Panc1 (cell line): ENCODE data around the gene CEP164. TPM values are rescaled to one million over a fixed set of nuclear protein-coding genes. Genes with fewer than 3 reads are reported as not detected.

Experiments
- ATAC-seq: fragments of 200-7000 bp; cut with Tn5 transposase; 2 replicates; pipeline ENCODE4 v1.9.1; 2020; ENCODE audit warnings: mild to moderate bottlenecking, moderate library complexity
- BruUV-seq: library from RNA; stranded (reverse); fragments of 400-500 nt; replicated peaks from 2 replicates; lab custom pipeline; 2021; lab: Mats Ljungman, UMichigan
- CTCF ChIA-PET: fragments of 300-600 bp; sonication (Branson Sonifier 250); formaldehyde crosslinking; loops from one replicate; lab custom pipeline; 2022; ENCODE audit warnings: antibody characterized with exemption; lab: Charles Lee
- POLR2A ChIA-PET: fragments of 300-600 bp; sonication (Branson Sonifier 250); formaldehyde crosslinking; loops from one replicate; lab custom pipeline; 2022; ENCODE audit warnings: antibody characterized with exemption; lab: Charles Lee
- DNase-seq: peaks from one replicate; pipeline ENCODE4 v3.0.0-alpha.2; 2010; ENCODE audit warnings: low read depth, low spot score
- H3K27ac ChIP-seq: 2 replicates; pipeline ENCODE4 v1.5.1; 2011; ENCODE audit warnings: mild to moderate bottlenecking, low read length, inconsistent platforms
- H3K27me3 ChIP-seq: fragments of 200-500 bp; sonication (Bioruptor generic); 2 replicates; pipeline ENCODE4 v1.6.0; 2014; ENCODE audit warnings: low read length, inconsistent platforms; ENCODE audit not compliant: control insufficient read depth, insufficient read depth
- H3K36me3 ChIP-seq: fragments of 200-500 bp; sonication (Bioruptor generic); 2 replicates; pipeline ENCODE4 v1.5.1; 2014; ENCODE audit warnings: inconsistent platforms, mild to moderate bottlenecking, low read length, moderate library complexity; ENCODE audit not compliant: control insufficient read depth, insufficient read depth
- H3K4me1 ChIP-seq: 2 replicates; pipeline ENCODE4 v1.5.1; 2011; ENCODE audit warnings: inconsistent platforms, mild to moderate bottlenecking, low read length, moderate library complexity; ENCODE audit not compliant: control insufficient read depth, insufficient read depth
- H3K4me3 ChIP-seq, 2 experiments: 2 replicates each; pipeline ENCODE4 v1.5.1; 2011 to 2012; ENCODE audit warnings: low read depth in 2 of 2, low read length in 2 of 2, mild to moderate bottlenecking in 2 of 2, inconsistent platforms in 1 of 2, moderate library complexity in 1 of 2
- H3K9me3 ChIP-seq: fragments of 200-500 bp; sonication (Bioruptor generic); 2 replicates; pipeline ENCODE4 v1.5.1; 2014; ENCODE audit warnings: low read depth, mild to moderate bottlenecking, inconsistent platforms, low read length, moderate library complexity; ENCODE audit not compliant: control insufficient read depth, insufficient read depth
- CTCF ChIP-seq: fragments of 450-650 bp; IDR thresholded peaks from 2 replicates; pipeline ENCODE4 v1.5.1; 2017; ENCODE audit warnings: mild to moderate bottlenecking
- POLR2AphosphoS5 ChIP-seq: IDR thresholded peaks from 2 replicates; pipeline ENCODE4 v1.6.1; 2012; ENCODE audit warnings: mild to moderate bottlenecking, low read depth, low read length, moderate library complexity
- REST ChIP-seq, 2 experiments: IDR thresholded peaks; 2 replicates each; pipeline ENCODE4 v1.6.1; 2011 to 2012; ENCODE audit warnings: low read depth in 2 of 2, control low read depth in 1 of 2, low read length in 1 of 2, mild to moderate bottlenecking in 1 of 2, moderate library complexity in 1 of 2; ENCODE audit not compliant: insufficient read depth in 1 of 2
- SIN3A ChIP-seq: IDR thresholded peaks from 2 replicates; pipeline ENCODE4 v1.6.1; 2012; ENCODE audit warnings: low read depth, mild to moderate bottlenecking, low read length, moderate library complexity, borderline replicate concordance; ENCODE audit not compliant: insufficient read depth
- TCF7L2 ChIP-seq: IDR thresholded peaks from 2 replicates; pipeline ENCODE4 v1.6.1; 2011; ENCODE audit warnings: mild to moderate bottlenecking, low read depth, low read length, inconsistent platforms
- in situ Hi-C: cut with HindIII; loops from 2 replicates; pipeline ENCODE4 v1.10.0; 2016; ENCODE audit warnings: low sequenced_read_pairs, low pct_unique_long_range_greater_than_20kb
- intact Hi-C: fragments of 100-400 bp; cut with micrococcal nuclease; formaldehyde crosslinking; loops from one replicate; pipeline ENCODE4 v1.10.0; 2022; ENCODE audit not compliant: unreplicated experiment
- total RNA-seq: library from RNA; stranded (reverse); gene quantifications from one replicate; pipeline ENCODE4 v1.2.1, GENCODE V29; 2021; ENCODE audit not compliant: unreplicated experiment

CEP164 gene
- total RNA-seq, 1 experiment from 2014 or later: 75.4 TPM

- TF ChIP-seq POLR2AphosphoS5: no peak
- TF ChIP-seq SIN3A: no peak
- no peak for TF ChIP-seq REST (IDR thresholded peaks at IDR 0.05; ENCODE audit: insufficient read depth in 1 of 2, low read depth in 2 of 2, low read length in 1 of 2)
- TF ChIP-seq CTCF: no peak
- TF ChIP-seq TCF7L2: no peak
- H3K27me3 ChIP-seq: no peaks in the 10 kb centered on the region
- no peak overlapping the region for H3K27ac ChIP-seq
- POLR2A ChIA-PET: no interaction called here
- intact Hi-C loops (no loop called here), in situ Hi-C loops (no loop called here)
- CTCF ChIA-PET: no interaction called here
- H3K9me3 ChIP-seq: no peaks in the 10 kb centered on the region
- no TSS peak for BruUV-seq
- DNase-seq (no peak), ATAC-seq (no peak)
- no peaks in the 10 kb centered on the region for H3K4me1 ChIP-seq
- H3K36me3 ChIP-seq: peaks cover 11% of the 10 kb centered on the region
- no peak overlapping the region for H3K4me3 ChIP-seq
Measured at GRCh38 chr11:117382746-117383145, 55.1 kb downstream of the CEP164 start.

GRCh38 chr11:117384045-117384444, 56.4 kb downstream of the CEP164 start:
- ChIA-PET POLR2A (no interaction called here), CTCF (no interaction called here)
- H3K9me3 ChIP-seq: no peaks in the 10 kb centered on the region
- peak; percentile 86 for DNase-seq
- H3K4me3 ChIP-seq: no peak overlapping the region
- TF ChIP-seq POLR2AphosphoS5: no peak
- TF ChIP-seq TCF7L2: no peak
- TF ChIP-seq REST (IDR thresholded peaks at IDR 0.05; ENCODE audit: insufficient read depth in 1 of 2, low read depth in 2 of 2, low read length in 1 of 2): no peak
- TF ChIP-seq SIN3A: no peak
- TF ChIP-seq CTCF: no peak
- H3K36me3 ChIP-seq: peaks cover 14% of the 10 kb centered on the region
- no peak overlapping the region for H3K27ac ChIP-seq
- no peaks in the 10 kb centered on the region for H3K27me3 ChIP-seq
- ATAC-seq: peak; percentile 56; the same call in 1 of the 2 replicates
- intact Hi-C loops: no loop called here
- H3K4me1 ChIP-seq: no peaks in the 10 kb centered on the region
- BruUV-seq: no TSS peak
- in situ Hi-C loops: no loop called here
